Liver (tissue), 9 donors: ENCODE measurements around the gene PGPEP1. TPM values are rescaled to one million over a fixed set of nuclear protein-coding genes. Genes with fewer than 3 reads are reported as not detected.

Experiments
- DNase-seq: peaks from one replicate; pipeline ENCODE4 v3.0.0-alpha.2; 2017; ENCODE audit warnings: low spot score
- H3K27ac ChIP-seq, 2 donors: one replicate each; pipeline ENCODE4 v1.7.0; 2013; ENCODE audit warnings: inconsistent platforms in 2 of 2, low read length in 2 of 2, control low read depth in 1 of 2, low read depth in 1 of 2, mild to moderate bottlenecking in 1 of 2
- H3K27me3 ChIP-seq, 4 donors: one replicate each; pipeline versions ENCODE4 v1.6.1 to v1.7.0; 2013; ENCODE audit warnings: low read length in 3 of 4, inconsistent platforms in 1 of 4, mild to moderate bottlenecking in 1 of 4, moderate library complexity in 1 of 4; ENCODE audit not compliant: control insufficient read depth in 4 of 4, insufficient read depth in 4 of 4
- H3K36me3 ChIP-seq, 4 donors: one replicate each; pipeline versions ENCODE4 v1.6.1 to v1.7.0; 2013; ENCODE audit warnings: low read length in 3 of 4, mild to moderate bottlenecking in 3 of 4, low read depth in 1 of 4, moderate library complexity in 1 of 4; ENCODE audit not compliant: control insufficient read depth in 4 of 4, insufficient read depth in 3 of 4
- H3K4me1 ChIP-seq, 4 donors: one replicate each; pipeline versions ENCODE4 v1.6.1 to v1.7.0; 2013; ENCODE audit warnings: low read length in 3 of 4, mild to moderate bottlenecking in 3 of 4, moderate library complexity in 1 of 4; ENCODE audit not compliant: control insufficient read depth in 4 of 4, insufficient read depth in 4 of 4
- H3K4me3 ChIP-seq, 3 donors: one replicate each; pipeline versions ENCODE4 v1.6.1 to v1.7.0; 2013; ENCODE audit warnings: low read length in 3 of 3, control low read depth in 1 of 3, low read depth in 1 of 3, mild to moderate bottlenecking in 1 of 3
- H3K9ac ChIP-seq, 2 donors: one replicate each; pipeline ENCODE4 v1.7.0; 2013; ENCODE audit warnings: low read length in 2 of 2, mild to moderate bottlenecking in 2 of 2, moderate library complexity in 2 of 2, control low read depth in 1 of 2, low read depth in 1 of 2
- H3K9me3 ChIP-seq, 4 donors: one replicate each; pipeline versions ENCODE4 v1.6.1 to v1.7.0; 2013; ENCODE audit warnings: low read length in 3 of 4; ENCODE audit not compliant: control insufficient read depth in 4 of 4
- EGR1 ChIP-seq, 2 donors: IDR thresholded peaks; 2 replicates each; pipeline ENCODE4 v1.6.1; 2016 to 2018; ENCODE audit warnings: antibody characterized with exemption in 2 of 2, low read depth in 2 of 2
- FOXA1 ChIP-seq: IDR thresholded peaks from 2 replicates; pipeline ENCODE4 v1.6.1; 2016; ENCODE audit warnings: antibody characterized with exemption
- FOXA2 ChIP-seq: IDR thresholded peaks from 2 replicates; pipeline ENCODE4 v1.6.1; 2016; ENCODE audit warnings: antibody characterized with exemption
- GABPA ChIP-seq, 2 donors: IDR thresholded peaks in 1 of 2; conservative IDR thresholded peaks in 1 of 2; 2 replicates each; pipeline ENCODE4 v1.6.1; 2016; ENCODE audit warnings: antibody characterized with exemption in 2 of 2, mild to moderate bottlenecking in 1 of 2, moderate library complexity in 1 of 2
- HNF4A ChIP-seq, 2 donors: conservative IDR thresholded peaks; 2 replicates each; pipeline ENCODE4 v1.6.1; 2016; ENCODE audit warnings: antibody characterized with exemption in 2 of 2, mild to moderate bottlenecking in 2 of 2
- HNF4G ChIP-seq: IDR thresholded peaks from 2 replicates; pipeline ENCODE4 v1.6.1; 2016; ENCODE audit warnings: antibody characterized with exemption
- JUND ChIP-seq, 2 donors: IDR thresholded peaks; 2 replicates each; pipeline ENCODE4 v1.6.1; 2016; ENCODE audit warnings: antibody characterized with exemption in 2 of 2
- NR2F2 ChIP-seq: IDR thresholded peaks from 2 replicates; pipeline ENCODE4 v1.6.1; 2016; ENCODE audit warnings: antibody characterized with exemption
- RAD21 ChIP-seq, 2 donors: IDR thresholded peaks; 2 replicates each; pipeline ENCODE4 v1.6.1; 2016; ENCODE audit warnings: antibody characterized with exemption in 2 of 2, mild to moderate bottlenecking in 2 of 2
- RXRA ChIP-seq, 2 donors: IDR thresholded peaks; 2 replicates each; pipeline ENCODE4 v1.6.1; 2017 to 2018; ENCODE audit warnings: antibody characterized with exemption in 2 of 2, mild to moderate bottlenecking in 1 of 2
- SP1 ChIP-seq: IDR thresholded peaks from 2 replicates; pipeline ENCODE4 v1.6.1; 2018; ENCODE audit warnings: antibody characterized with exemption, mild to moderate bottlenecking
- TAF1 ChIP-seq: conservative IDR thresholded peaks from 2 replicates; pipeline ENCODE4 v1.6.1; 2016; ENCODE audit warnings: antibody characterized with exemption, mild to moderate bottlenecking
- YY1 ChIP-seq: IDR thresholded peaks from 2 replicates; pipeline ENCODE4 v1.6.1; 2016; ENCODE audit warnings: antibody characterized with exemption, mild to moderate bottlenecking
- WGBS: extraction: QIAGEN DNeasy Blood & Tissue Kit; methylation state at CpG from one replicate; pipeline ENCODE4 v1.1.7; 2013; 5-methylcytosine and 5-hydroxymethylcytosine counted together
- polyA plus RNA-seq, 2 donors: library from polyadenylated mRNA; stranded (reverse) in 1 of 2; unstranded in 1 of 2; fragments of 200-250 nt in 1 of 2; fragments of >200 nt in 1 of 2; fragmentation: Nextera tagmentation in 1 of 2; extraction: Ambion mirVana in 1 of 2; gene quantifications; one replicate each; pipeline versions ENCODE4 v1.2.1 to v1.2.3, GENCODE V29; 2013 to 2015
- total RNA-seq, 2 donors: library from RNA; depleted of rRNA; stranded (reverse); fragments of >200 nt; gene quantifications; one replicate each; pipeline ENCODE4 v1.2.3, GENCODE V29; 2014
- TF ChIP-seq, protein P1 (sequence below): IDR thresholded peaks from 2 replicates; pipeline ENCODE4 v1.6.1; 2016; ENCODE audit warnings: antibody characterized with exemption
- TF ChIP-seq, protein P2 (sequence below): fragments of 150-350 bp; IDR thresholded peaks from 2 replicates; pipeline ENCODE4 v1.5.1; 2017; ENCODE audit warnings: improper control_type of control experiment, low read depth, low read length; ENCODE audit not compliant: missing input control
- TF ChIP-seq, protein P3 (sequence below): IDR thresholded peaks from 2 replicates; pipeline ENCODE4 v1.6.1; 2016; ENCODE audit warnings: antibody characterized with exemption
- TF ChIP-seq, protein P4 (sequence below): IDR thresholded peaks from 2 replicates; pipeline ENCODE4 v1.6.1; 2016; ENCODE audit warnings: antibody characterized with exemption, mild to moderate bottlenecking
- TF ChIP-seq, protein P5 (sequence below): IDR thresholded peaks from 2 replicates; pipeline ENCODE4 v1.6.1; 2016; ENCODE audit warnings: antibody characterized with exemption
- donor health status: healthy.
- donor health status: healthy.
- donor health status: healthy.
- donor health status: healthy.
- donor health status: healthy.

Gene PGPEP1
- total and polyA plus RNA-seq, 4 donors: 15.8 to 48.3 (median 26.2) TPM

DNA sequence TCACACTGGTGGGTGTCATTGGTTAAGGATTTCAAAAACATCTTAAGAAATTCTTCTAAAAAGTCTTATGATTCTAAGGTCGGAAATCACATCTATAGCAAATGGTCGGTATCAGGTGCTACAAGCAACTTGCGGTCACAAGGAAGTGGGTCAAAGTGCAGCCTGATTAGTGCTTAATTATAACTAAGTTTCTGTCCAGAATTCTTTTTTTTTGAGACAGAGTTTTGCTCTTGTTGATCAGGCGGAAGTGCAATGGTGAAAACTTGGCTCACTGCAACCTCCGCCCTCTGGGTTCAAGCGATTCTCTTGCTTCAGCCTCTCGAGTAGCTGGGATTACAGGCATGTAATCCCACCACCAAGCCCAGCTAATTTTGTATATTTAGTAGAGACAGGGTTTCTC lies 44.4 kb downstream of the PGPEP1 start:
- DNase-seq: no peak
- no peak for TF ChIP-seq EGR1 (IDR thresholded peaks at IDR 0.05; ENCODE audit: low read depth in 2 of 2)
- TF ChIP-seq JUND (IDR thresholded peaks at IDR 0.05): no peak
- TF ChIP-seq RXRA (IDR thresholded peaks at IDR 0.05): no peak
- TF ChIP-seq NR2F2: no peak
- TF ChIP-seq SP1: no peak
- no peak for TF ChIP-seq RAD21 (IDR thresholded peaks at IDR 0.05)
- no peak for TF ChIP-seq TAF1
- TF ChIP-seq HNF4A (conservative IDR thresholded peaks at IDR 0.05): no peak
- TF ChIP-seq, protein P1, sequence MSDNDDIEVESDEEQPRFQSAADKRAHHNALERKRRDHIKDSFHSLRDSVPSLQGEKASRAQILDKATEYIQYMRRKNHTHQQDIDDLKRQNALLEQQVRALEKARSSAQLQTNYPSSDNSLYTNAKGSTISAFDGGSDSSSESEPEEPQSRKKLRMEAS: no peak
- TF ChIP-seq FOXA2: no peak
- TF ChIP-seq, protein P2, sequence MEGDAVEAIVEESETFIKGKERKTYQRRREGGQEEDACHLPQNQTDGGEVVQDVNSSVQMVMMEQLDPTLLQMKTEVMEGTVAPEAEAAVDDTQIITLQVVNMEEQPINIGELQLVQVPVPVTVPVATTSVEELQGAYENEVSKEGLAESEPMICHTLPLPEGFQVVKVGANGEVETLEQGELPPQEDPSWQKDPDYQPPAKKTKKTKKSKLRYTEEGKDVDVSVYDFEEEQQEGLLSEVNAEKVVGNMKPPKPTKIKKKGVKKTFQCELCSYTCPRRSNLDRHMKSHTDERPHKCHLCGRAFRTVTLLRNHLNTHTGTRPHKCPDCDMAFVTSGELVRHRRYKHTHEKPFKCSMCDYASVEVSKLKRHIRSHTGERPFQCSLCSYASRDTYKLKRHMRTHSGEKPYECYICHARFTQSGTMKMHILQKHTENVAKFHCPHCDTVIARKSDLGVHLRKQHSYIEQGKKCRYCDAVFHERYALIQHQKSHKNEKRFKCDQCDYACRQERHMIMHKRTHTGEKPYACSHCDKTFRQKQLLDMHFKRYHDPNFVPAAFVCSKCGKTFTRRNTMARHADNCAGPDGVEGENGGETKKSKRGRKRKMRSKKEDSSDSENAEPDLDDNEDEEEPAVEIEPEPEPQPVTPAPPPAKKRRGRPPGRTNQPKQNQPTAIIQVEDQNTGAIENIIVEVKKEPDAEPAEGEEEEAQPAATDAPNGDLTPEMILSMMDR: no peak
- TF ChIP-seq YY1: no peak
- TF ChIP-seq GABPA (IDR thresholded peaks at IDR 0.05 in 1 of 2, conservative IDR thresholded peaks at IDR 0.05 in 1 of 2): no peak
- TF ChIP-seq HNF4G: no peak
- TF ChIP-seq, protein P3, sequence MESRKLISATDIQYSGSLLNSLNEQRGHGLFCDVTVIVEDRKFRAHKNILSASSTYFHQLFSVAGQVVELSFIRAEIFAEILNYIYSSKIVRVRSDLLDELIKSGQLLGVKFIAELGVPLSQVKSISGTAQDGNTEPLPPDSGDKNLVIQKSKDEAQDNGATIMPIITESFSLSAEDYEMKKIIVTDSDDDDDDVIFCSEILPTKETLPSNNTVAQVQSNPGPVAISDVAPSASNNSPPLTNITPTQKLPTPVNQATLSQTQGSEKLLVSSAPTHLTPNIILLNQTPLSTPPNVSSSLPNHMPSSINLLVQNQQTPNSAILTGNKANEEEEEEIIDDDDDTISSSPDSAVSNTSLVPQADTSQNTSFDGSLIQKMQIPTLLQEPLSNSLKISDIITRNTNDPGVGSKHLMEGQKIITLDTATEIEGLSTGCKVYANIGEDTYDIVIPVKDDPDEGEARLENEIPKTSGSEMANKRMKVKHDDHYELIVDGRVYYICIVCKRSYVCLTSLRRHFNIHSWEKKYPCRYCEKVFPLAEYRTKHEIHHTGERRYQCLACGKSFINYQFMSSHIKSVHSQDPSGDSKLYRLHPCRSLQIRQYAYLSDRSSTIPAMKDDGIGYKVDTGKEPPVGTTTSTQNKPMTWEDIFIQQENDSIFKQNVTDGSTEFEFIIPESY: no peak
- TF ChIP-seq, protein P4, sequence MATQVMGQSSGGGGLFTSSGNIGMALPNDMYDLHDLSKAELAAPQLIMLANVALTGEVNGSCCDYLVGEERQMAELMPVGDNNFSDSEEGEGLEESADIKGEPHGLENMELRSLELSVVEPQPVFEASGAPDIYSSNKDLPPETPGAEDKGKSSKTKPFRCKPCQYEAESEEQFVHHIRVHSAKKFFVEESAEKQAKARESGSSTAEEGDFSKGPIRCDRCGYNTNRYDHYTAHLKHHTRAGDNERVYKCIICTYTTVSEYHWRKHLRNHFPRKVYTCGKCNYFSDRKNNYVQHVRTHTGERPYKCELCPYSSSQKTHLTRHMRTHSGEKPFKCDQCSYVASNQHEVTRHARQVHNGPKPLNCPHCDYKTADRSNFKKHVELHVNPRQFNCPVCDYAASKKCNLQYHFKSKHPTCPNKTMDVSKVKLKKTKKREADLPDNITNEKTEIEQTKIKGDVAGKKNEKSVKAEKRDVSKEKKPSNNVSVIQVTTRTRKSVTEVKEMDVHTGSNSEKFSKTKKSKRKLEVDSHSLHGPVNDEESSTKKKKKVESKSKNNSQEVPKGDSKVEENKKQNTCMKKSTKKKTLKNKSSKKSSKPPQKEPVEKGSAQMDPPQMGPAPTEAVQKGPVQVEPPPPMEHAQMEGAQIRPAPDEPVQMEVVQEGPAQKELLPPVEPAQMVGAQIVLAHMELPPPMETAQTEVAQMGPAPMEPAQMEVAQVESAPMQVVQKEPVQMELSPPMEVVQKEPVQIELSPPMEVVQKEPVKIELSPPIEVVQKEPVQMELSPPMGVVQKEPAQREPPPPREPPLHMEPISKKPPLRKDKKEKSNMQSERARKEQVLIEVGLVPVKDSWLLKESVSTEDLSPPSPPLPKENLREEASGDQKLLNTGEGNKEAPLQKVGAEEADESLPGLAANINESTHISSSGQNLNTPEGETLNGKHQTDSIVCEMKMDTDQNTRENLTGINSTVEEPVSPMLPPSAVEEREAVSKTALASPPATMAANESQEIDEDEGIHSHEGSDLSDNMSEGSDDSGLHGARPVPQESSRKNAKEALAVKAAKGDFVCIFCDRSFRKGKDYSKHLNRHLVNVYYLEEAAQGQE: no peak
- TF ChIP-seq FOXA1: no peak
- TF ChIP-seq, protein P5, sequence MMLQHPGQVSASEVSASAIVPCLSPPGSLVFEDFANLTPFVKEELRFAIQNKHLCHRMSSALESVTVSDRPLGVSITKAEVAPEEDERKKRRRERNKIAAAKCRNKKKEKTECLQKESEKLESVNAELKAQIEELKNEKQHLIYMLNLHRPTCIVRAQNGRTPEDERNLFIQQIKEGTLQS: no peak
- Histone ChIP-seq H3K36me3 (peaks cover 0 to 3% (median 0%) of the 10 kb centered on the region in 4 donors), H3K9ac (no peak overlapping the region), H3K27me3 (no peaks in the 10 kb centered on the region), H3K4me3 (no peak overlapping the region), H3K9me3 (no peaks in the 10 kb centered on the region), H3K4me1 (peaks cover 9 to 40% (median 26%) of the 10 kb centered on the region in 4 donors), H3K27ac (peak overlapping the region in 1 of 2 donors; percentile 90)
- WGBS: 79% methylated on average over 7 of the region's 7 CpGs
